Endodermal cell (in vitro differentiated cells): ENCODE measurements around the gene GAL3ST2. TPM values are rescaled to one million over a fixed set of nuclear protein-coding genes. Genes with fewer than 3 reads are reported as not detected.
"Not testable (repeated sequence)": the region's sequence is repeated elsewhere in the genome, so short reads cannot be mapped to it uniquely, and the experiment has no call there.

Source experiments
- DNase-seq: peaks from one replicate; pipeline ENCODE4 v3.0.0-alpha.2; 2017
- H3K27ac ChIP-seq: 2 replicates; pipeline ENCODE4 v1.5.1; 2013; ENCODE audit warnings: mild to moderate bottlenecking, low read depth, low read length, moderate library complexity
- H3K27me3 ChIP-seq: 2 replicates; pipeline ENCODE4 v1.6.1; 2013; ENCODE audit warnings: mild to moderate bottlenecking, low read length, moderate library complexity; ENCODE audit not compliant: insufficient read depth, control insufficient read depth, poor library complexity, severe bottlenecking
- H3K36me3 ChIP-seq: 2 replicates; pipeline ENCODE4 v1.7.0; 2013; ENCODE audit warnings: mild to moderate bottlenecking, low read length, moderate library complexity; ENCODE audit not compliant: control insufficient read depth, insufficient read depth
- H3K4me1 ChIP-seq: one replicate; pipeline ENCODE4 v1.7.0; 2013; ENCODE audit warnings: low read length; ENCODE audit not compliant: control insufficient read depth, insufficient read depth
- H3K4me3 ChIP-seq: 2 replicates; pipeline ENCODE4 v1.5.1; 2013; ENCODE audit warnings: mild to moderate bottlenecking, low read length, moderate library complexity
- H3K9ac ChIP-seq: 2 replicates; pipeline ENCODE4 v1.6.1; 2013; ENCODE audit warnings: mild to moderate bottlenecking, low read length, moderate library complexity; ENCODE audit not compliant: poor library complexity, severe bottlenecking; ENCODE audit errors: extremely low read depth
- H3K9me3 ChIP-seq: 2 replicates; pipeline ENCODE4 v1.6.1; 2013; ENCODE audit warnings: mild to moderate bottlenecking, low read length, moderate library complexity; ENCODE audit not compliant: control insufficient read depth
- H3K27ac Mint-ChIP-seq: 2 replicates; pipeline ENCODE4 v1.8.0; 2020; ENCODE audit warnings: mixed read lengths
- H3K27me3 Mint-ChIP-seq: 2 replicates; pipeline ENCODE4 v1.8.0; 2021; ENCODE audit warnings: mild to moderate bottlenecking, mixed read lengths; ENCODE audit not compliant: insufficient read depth
- H3K36me3 Mint-ChIP-seq: 2 replicates; pipeline ENCODE4 v1.8.0; 2020; ENCODE audit warnings: low read depth, mixed read lengths
- H3K4me1 Mint-ChIP-seq: 2 replicates; pipeline ENCODE4 v1.8.0; 2020; ENCODE audit warnings: mixed read lengths
- H3K4me3 Mint-ChIP-seq: 2 replicates; pipeline ENCODE4 v1.8.0; 2020; ENCODE audit warnings: mild to moderate bottlenecking, moderate library complexity, mixed read lengths
- H3K9me3 Mint-ChIP-seq: 2 replicates; pipeline ENCODE4 v1.8.0; 2020; ENCODE audit warnings: mild to moderate bottlenecking, mixed read lengths
- WGBS, 2 experiments: methylation state at CpG; one replicate each; pipeline versions ENCODE4 v1.1.5 to v1.1.7; 2013; ENCODE audit warnings: missing lambda C conversion rate in 2 of 2, mixed read lengths in 1 of 2; ENCODE audit not compliant: insufficient coverage in 1 of 2, insufficient read length in 1 of 2; 5-methylcytosine and 5-hydroxymethylcytosine counted together
- total RNA-seq, 2 donors: library from RNA; stranded (reverse); fragmentation: NEBNext Ultra II Directional in 1 of 2; extraction: Animal tissue kit (Norgen Biotek cat#: 25700) in 1 of 2; gene quantifications; 2 replicates in 1 of 2; 3 replicates in 1 of 2; pipeline ENCODE4 v1.2.1, GENCODE V29; 2021
- TF ChIP-seq, protein P1 (sequence below): fragments of 200-600 bp; sonication (generic); conservative IDR thresholded peaks from 2 replicates; pipeline ENCODE4 v1.5.0; 2021; ENCODE audit warnings: antibody characterized with exemption, mild to moderate bottlenecking

GAL3ST2 gene
- total RNA-seq, 2 donors from 2014 or later = 0.57 to 0.91 TPM

DNA sequence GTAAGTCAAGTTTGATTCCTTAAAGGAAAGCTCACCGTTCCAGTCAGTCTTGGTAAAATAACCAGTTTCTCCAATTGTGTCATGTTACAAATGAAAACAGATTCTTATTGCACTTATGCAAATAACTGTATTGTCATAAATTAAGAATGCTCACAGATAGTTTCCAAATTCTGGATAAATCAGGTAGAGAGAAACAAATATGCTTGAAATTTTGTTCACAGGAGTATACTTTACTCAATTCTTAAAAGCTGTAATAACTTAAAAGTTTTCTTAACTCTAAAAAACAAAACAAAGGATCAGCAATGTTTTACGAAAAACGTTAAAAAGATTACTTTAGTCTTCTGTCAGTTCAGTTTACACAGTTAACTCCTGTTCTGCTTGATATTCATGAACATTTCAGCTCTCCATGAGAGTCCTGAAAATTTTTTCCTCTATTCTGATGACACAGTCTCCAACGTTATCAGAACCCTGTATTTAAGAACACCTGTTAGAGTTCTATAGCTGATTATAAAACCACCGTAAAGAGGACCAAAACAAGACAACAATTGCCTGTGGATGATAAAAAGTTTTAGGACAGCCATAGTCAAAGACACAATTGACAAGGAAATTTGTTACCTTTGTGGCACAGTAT lies 4.4 kb downstream of the GAL3ST2 start:
- DNase-seq = no peak
- TF ChIP-seq, protein P1, sequence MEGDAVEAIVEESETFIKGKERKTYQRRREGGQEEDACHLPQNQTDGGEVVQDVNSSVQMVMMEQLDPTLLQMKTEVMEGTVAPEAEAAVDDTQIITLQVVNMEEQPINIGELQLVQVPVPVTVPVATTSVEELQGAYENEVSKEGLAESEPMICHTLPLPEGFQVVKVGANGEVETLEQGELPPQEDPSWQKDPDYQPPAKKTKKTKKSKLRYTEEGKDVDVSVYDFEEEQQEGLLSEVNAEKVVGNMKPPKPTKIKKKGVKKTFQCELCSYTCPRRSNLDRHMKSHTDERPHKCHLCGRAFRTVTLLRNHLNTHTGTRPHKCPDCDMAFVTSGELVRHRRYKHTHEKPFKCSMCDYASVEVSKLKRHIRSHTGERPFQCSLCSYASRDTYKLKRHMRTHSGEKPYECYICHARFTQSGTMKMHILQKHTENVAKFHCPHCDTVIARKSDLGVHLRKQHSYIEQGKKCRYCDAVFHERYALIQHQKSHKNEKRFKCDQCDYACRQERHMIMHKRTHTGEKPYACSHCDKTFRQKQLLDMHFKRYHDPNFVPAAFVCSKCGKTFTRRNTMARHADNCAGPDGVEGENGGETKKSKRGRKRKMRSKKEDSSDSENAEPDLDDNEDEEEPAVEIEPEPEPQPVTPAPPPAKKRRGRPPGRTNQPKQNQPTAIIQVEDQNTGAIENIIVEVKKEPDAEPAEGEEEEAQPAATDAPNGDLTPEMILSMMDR = no peak
- Mint-ChIP-seq H3K27me3 (no peaks in the 10 kb centered on the region), H3K4me3 (no peak overlapping the region), H3K9me3 (peaks cover 56% of the 10 kb centered on the region), H3K27ac (no peak overlapping the region), H3K4me1 (peaks cover 10% of the 10 kb centered on the region), H3K36me3 (no peaks in the 10 kb centered on the region)
- no peak overlapping the region for H3K9ac ChIP-seq
- no peaks in the 10 kb centered on the region for H3K27me3 ChIP-seq
- H3K36me3 ChIP-seq = no peaks in the 10 kb centered on the region
- no peak overlapping the region for H3K27ac ChIP-seq
- H3K9me3 ChIP-seq = peaks cover 49% of the 10 kb centered on the region
- WGBS, 2 experiments = 87 to 88% methylated on average over 3 to 5 of the region's 5 CpGs
- no peaks in the 10 kb centered on the region for H3K4me1 ChIP-seq
- no peak overlapping the region for H3K4me3 ChIP-seq

DNA sequence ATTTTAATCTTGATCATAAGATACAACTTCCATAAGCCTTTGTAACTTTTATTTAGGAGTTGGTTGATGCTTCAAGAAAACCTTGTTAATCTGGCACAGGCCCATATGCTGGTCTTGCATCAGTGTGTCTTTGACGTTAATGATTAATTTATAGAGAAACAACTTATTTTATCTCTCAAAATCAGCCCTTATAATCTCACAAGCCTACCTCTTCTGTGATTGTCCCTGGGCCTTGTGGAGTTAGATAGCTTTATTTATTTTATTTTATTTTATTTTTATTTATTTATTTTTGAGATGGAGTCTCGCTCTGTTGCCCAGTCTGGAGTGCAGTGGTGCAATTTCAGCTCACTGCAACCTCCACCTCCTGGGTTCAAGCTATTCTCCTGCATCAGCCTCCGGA lies 5.4 kb downstream of the GAL3ST2 start:
- not testable (repeated sequence) for H3K27ac Mint-ChIP-seq, H3K4me1 ChIP-seq, H3K27me3 ChIP-seq, H3K36me3 ChIP-seq, H3K9ac ChIP-seq, H3K4me3 Mint-ChIP-seq, DNase-seq, H3K27me3 Mint-ChIP-seq, H3K27ac ChIP-seq, H3K36me3 Mint-ChIP-seq, H3K4me3 ChIP-seq
- H3K4me1 Mint-ChIP-seq = peaks cover 10% of the 10 kb centered on the region
- H3K9me3 Mint-ChIP-seq = peaks cover 62% of the 10 kb centered on the region
- peaks cover 49% of the 10 kb centered on the region for H3K9me3 ChIP-seq
- 80 to 93% methylated on average over 1 to 3 of the region's 3 CpGs for WGBS, 2 experiments

DNA sequence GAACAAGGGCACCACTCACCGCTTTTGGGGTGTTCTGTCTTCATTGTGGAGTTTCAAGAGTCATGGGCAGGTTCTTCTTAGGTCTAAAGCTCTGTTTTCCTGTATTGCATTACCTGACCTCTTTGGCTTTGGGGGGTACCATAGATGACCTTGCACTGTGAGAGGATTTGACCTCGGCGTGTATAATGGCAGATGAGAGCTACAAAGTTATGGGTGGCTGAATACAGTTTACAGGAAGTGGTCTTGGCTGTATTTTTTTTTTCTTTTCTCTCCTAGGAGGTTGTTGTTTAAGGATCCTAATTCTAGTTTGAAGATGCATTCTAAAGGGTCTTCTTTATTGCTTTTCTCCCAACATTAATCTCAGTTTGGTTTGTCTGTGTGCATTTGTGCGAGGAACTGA lies 11.5 kb downstream of the GAL3ST2 start:
- no peak for DNase-seq
- no peak overlapping the region for H3K27ac ChIP-seq
- WGBS, 2 experiments = 96% methylated on average over 4 of the region's 4 CpGs; no CpG with 5 or more reads in 1 of the 2 experiments
- H3K9ac ChIP-seq = no peak overlapping the region
- H3K4me1 ChIP-seq = no peaks in the 10 kb centered on the region
- peaks cover 7% of the 10 kb centered on the region for H3K27me3 Mint-ChIP-seq
- no peaks in the 10 kb centered on the region for H3K36me3 Mint-ChIP-seq
- no peaks in the 10 kb centered on the region for H3K27me3 ChIP-seq
- no peaks in the 10 kb centered on the region for H3K36me3 ChIP-seq
- TF ChIP-seq, protein P1 = no peak
- peaks cover 48% of the 10 kb centered on the region for H3K9me3 ChIP-seq
- no peak overlapping the region for H3K4me3 Mint-ChIP-seq
- H3K27ac Mint-ChIP-seq = no peak overlapping the region
- peaks cover 70% of the 10 kb centered on the region for H3K9me3 Mint-ChIP-seq
- H3K4me1 Mint-ChIP-seq = peaks cover 7% of the 10 kb centered on the region
- H3K4me3 ChIP-seq = no peak overlapping the region

DNA sequence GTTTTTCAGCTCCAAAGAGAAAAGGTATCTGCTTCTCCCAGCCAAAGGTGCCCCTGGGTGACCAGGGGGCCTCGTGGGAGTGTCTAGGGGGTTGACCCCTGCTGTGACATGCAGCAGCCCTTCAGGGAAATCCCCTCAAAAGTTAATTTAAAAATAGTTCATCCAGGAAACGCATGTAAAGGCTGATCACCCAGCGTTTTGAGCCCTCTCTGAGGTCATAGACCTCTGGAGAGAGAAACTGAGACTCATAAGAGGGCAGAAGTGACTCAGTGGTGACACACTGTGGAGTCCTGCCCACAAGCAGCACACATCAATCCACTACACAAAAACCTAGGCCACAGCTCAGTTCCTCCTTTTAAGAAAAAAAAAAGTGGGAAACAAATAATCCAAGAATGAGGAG lies 11.9 kb downstream of the GAL3ST2 start:
- TF ChIP-seq, protein P1 = no peak

DNA sequence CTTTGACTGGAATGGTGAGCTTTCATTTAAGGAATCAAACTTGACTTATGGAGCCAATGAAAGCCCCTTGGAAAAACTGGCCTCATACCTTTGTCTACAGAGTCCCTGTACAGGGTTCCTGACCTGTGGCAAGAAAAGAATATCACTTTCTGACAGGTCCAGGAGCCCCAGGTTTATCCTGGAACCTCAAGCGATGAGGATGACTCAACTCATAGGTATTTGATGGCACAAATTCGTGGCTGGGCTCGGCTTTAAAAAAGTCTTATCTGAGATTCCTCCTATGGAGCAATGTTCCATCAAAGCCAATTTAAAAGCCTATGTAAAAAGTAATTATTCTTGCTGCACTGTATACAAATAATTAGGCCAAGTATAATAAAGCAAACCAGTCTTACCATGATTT lies 14.8 kb downstream of the GAL3ST2 start:
- not testable (repeated sequence) for DNase-seq, H3K36me3 Mint-ChIP-seq, H3K4me3 ChIP-seq, H3K4me1 Mint-ChIP-seq, H3K4me3 Mint-ChIP-seq, H3K27me3 ChIP-seq, H3K4me1 ChIP-seq, H3K27ac Mint-ChIP-seq, H3K27ac ChIP-seq, H3K9ac ChIP-seq, H3K36me3 ChIP-seq
- WGBS, 2 experiments = 79 to 91% methylated on average over 2 to 3 of the region's 3 CpGs
- peaks cover 33% of the 10 kb centered on the region for H3K9me3 ChIP-seq
- peaks cover 11% of the 10 kb centered on the region for H3K27me3 Mint-ChIP-seq
- H3K9me3 Mint-ChIP-seq = peaks cover 61% of the 10 kb centered on the region

More for the DNA sequence above, 11.9 kb downstream of the GAL3ST2 start:
- no peak overlapping the region for H3K9ac ChIP-seq
- no peaks in the 10 kb centered on the region for H3K4me1 ChIP-seq
- H3K27ac ChIP-seq = no peak overlapping the region
- Mint-ChIP-seq H3K9me3 (peaks cover 72% of the 10 kb centered on the region), H3K4me1 (peaks cover 9% of the 10 kb centered on the region), H3K4me3 (no peak overlapping the region), H3K27me3 (peaks cover 8% of the 10 kb centered on the region), H3K27ac (no peak overlapping the region), H3K36me3 (no peaks in the 10 kb centered on the region)
- no peaks in the 10 kb centered on the region for H3K36me3 ChIP-seq
- H3K27me3 ChIP-seq = no peaks in the 10 kb centered on the region
- no peak for DNase-seq
- WGBS, 2 experiments = 76 to 78% methylated on average over 2 to 3 of the region's 3 CpGs
- no peak overlapping the region for H3K4me3 ChIP-seq
- peaks cover 47% of the 10 kb centered on the region for H3K9me3 ChIP-seq
